Astrocyte of the cerebellum (primary cell): ENCODE results near the gene LRRFIP1.

Experiments used
- DNase-seq: peaks from one replicate; pipeline ENCODE4 v3.0.0-alpha.2; 2011; ENCODE audit warnings: low read depth
- H3K4me3 ChIP-seq: 2 replicates; pipeline ENCODE4 v1.5.1; 2011; ENCODE audit warnings: mild to moderate bottlenecking, low read depth, low read length, moderate library complexity
- CTCF ChIP-seq: IDR thresholded peaks from 2 replicates; pipeline ENCODE4 v1.5.1; 2012; ENCODE audit warnings: low read length, low read depth, moderate library complexity, mild to moderate bottlenecking; ENCODE audit errors: missing control alignments
- in situ Hi-C: cut with HindIII; loops from 2 replicates; pipeline ENCODE4 v1.10.0; 2017; ENCODE audit warnings: low sequenced_read_pairs

The LRRFIP1 gene

GRCh38 chr2:237700512-237701032, 73.2 kb downstream of the LRRFIP1 start:
- no peak for TF ChIP-seq CTCF
- H3K4me3 ChIP-seq, result no peak overlapping the region
- in situ Hi-C loops, result no loop called here
- peak; percentile 97 for DNase-seq

- in situ Hi-C loops, result no loop called here
- no peak overlapping the region for H3K4me3 ChIP-seq
- no peak for TF ChIP-seq CTCF
- no peak for DNase-seq
Observed at GRCh38 chr2:237701033-237701858, 73.9 kb downstream of the LRRFIP1 start.

- in situ Hi-C loops, result no loop called here
- no peak for DNase-seq
- no peak for TF ChIP-seq CTCF
Observed at GRCh38 chr2:237701859-237702390, 74.5 kb downstream of the LRRFIP1 start.

GRCh38 chr2:237702441-237703391, 75.3 kb downstream of the LRRFIP1 start:
- no peak overlapping the region for H3K4me3 ChIP-seq
- peak; percentile 13 for TF ChIP-seq CTCF
- peak; percentile 72 for DNase-seq
- in situ Hi-C loops, result no loop called here

More at GRCh38 chr2:237701859-237702390, 74.5 kb downstream of the LRRFIP1 start:
- H3K4me3 ChIP-seq, result no peak overlapping the region

GRCh38 chr2:237704501-237705434, 77.4 kb downstream of the LRRFIP1 start:
- no peak overlapping the region for H3K4me3 ChIP-seq
- in situ Hi-C loops, result no loop called here
- no peak for DNase-seq
- no peak for TF ChIP-seq CTCF
